ENCODE results near the gene VSIG10. TPM values are rescaled to one million over a fixed set of nuclear protein-coding genes. Genes with fewer than 3 reads are reported as not detected.

The VSIG10 gene
- polyA plus RNA-seq, 1 donor (not counting 4 experiments of a cell fraction or from before 2014, with no cell fraction given), result 11.4 TPM

GRCh38 chr12:118058881-118059280 lies 44.9 kb downstream of the VSIG10 start:
- no peak for DNase-seq (ENCODE audit: low read depth, low spot score)
- dilution Hi-C loops (cut with MboI; ENCODE audit: extremely low pct_ligation_motif_present, low sequenced_read_pairs), result no loop called here
- TF ChIP-seq EZH2 (IDR thresholded peaks at IDR 0.05; ENCODE audit: low read length) (no peak), CTCF (optimal IDR thresholded peaks at IDR 0.05 in 1 of 3, IDR thresholded peaks at IDR 0.05 in 1 of 3, conservative IDR thresholded peaks at IDR 0.05 in 1 of 3; ENCODE audit: extremely low read depth in 1 of 3, insufficient read depth in 2 of 3, low read length in 3 of 3) (no peak)
- no peak for FAIRE-seq
- Histone ChIP-seq H3K79me2 (ENCODE audit: control insufficient read depth, insufficient read depth, low read length) (peaks cover 45% of the 10 kb centered on the region), H4K20me1 (ENCODE audit: control insufficient read depth, extremely low read depth, insufficient read depth, low read length) (no peaks in the 10 kb centered on the region), H3K4me2 (ENCODE audit: control insufficient read depth, extremely low read depth, insufficient read depth, low read depth, low read length) (peak overlapping the region; percentile 79), H3K4me3 (ENCODE audit: control insufficient read depth in 2 of 3, extremely low read depth in 1 of 3, insufficient read depth in 2 of 3, low read depth in 1 of 3, low read length in 3 of 3) (no peak overlapping the region), H2AFZ (ENCODE audit: control insufficient read depth, low read length) (no peak overlapping the region), H3K36me3 (ENCODE audit: control insufficient read depth in 2 of 2, extremely low read depth in 1 of 2, insufficient read depth in 2 of 2, low read length in 2 of 2) (no peaks in the 10 kb centered on the region), H3K9me1 (ENCODE audit: control insufficient read depth, extremely low read depth, insufficient read depth, low read length) (no peaks in the 10 kb centered on the region), H3K9me3 (ENCODE audit: control insufficient read depth, low read depth, low read length) (no peaks in the 10 kb centered on the region), H3K9ac (ENCODE audit: control insufficient read depth, extremely low read depth, insufficient read depth, low read length) (peak overlapping the region; percentile 77), H3K27ac (ENCODE audit: control insufficient read depth, insufficient read depth, low read length) (peak overlapping the region; percentile 78), H3K27me3 (ENCODE audit: control insufficient read depth, extremely low read depth, insufficient read depth, low read length) (no peaks in the 10 kb centered on the region), H3K4me1 (ENCODE audit: control insufficient read depth, extremely low read depth, insufficient read depth, low read length) (peaks cover 19% of the 10 kb centered on the region)

- peaks cover 45% of the 10 kb centered on the region for H3K79me2 ChIP-seq (ENCODE audit: control insufficient read depth, insufficient read depth, low read length)
- H3K4me2 ChIP-seq (ENCODE audit: control insufficient read depth, extremely low read depth, insufficient read depth, low read depth, low read length), result no peak overlapping the region
These were observed 45.6 kb downstream of the VSIG10 start for GRCh38 chr12:118058227-118058626.

More at GRCh38 chr12:118058227-118058626, 45.6 kb downstream of the VSIG10 start:
- H3K27me3 ChIP-seq (ENCODE audit: control insufficient read depth, extremely low read depth, insufficient read depth, low read length), result no peaks in the 10 kb centered on the region
- H3K27ac ChIP-seq (ENCODE audit: control insufficient read depth, insufficient read depth, low read length), result no peak overlapping the region
- no peaks in the 10 kb centered on the region for H4K20me1 ChIP-seq (ENCODE audit: control insufficient read depth, extremely low read depth, insufficient read depth, low read length)
- DNase-seq (ENCODE audit: low read depth, low spot score) (no peak), FAIRE-seq (no peak)
- dilution Hi-C loops (cut with MboI; ENCODE audit: extremely low pct_ligation_motif_present, low sequenced_read_pairs), result no loop called here
- no peaks in the 10 kb centered on the region for H3K9me1 ChIP-seq (ENCODE audit: control insufficient read depth, extremely low read depth, insufficient read depth, low read length)
- no peak for TF ChIP-seq EZH2 (IDR thresholded peaks at IDR 0.05; ENCODE audit: low read length)
- TF ChIP-seq CTCF (optimal IDR thresholded peaks at IDR 0.05 in 1 of 3, IDR thresholded peaks at IDR 0.05 in 1 of 3, conservative IDR thresholded peaks at IDR 0.05 in 1 of 3; ENCODE audit: extremely low read depth in 1 of 3, insufficient read depth in 2 of 3, low read length in 3 of 3), result no peak
- no peak overlapping the region for H3K9ac ChIP-seq (ENCODE audit: control insufficient read depth, extremely low read depth, insufficient read depth, low read length)
- H3K9me3 ChIP-seq (ENCODE audit: control insufficient read depth, low read depth, low read length), result no peaks in the 10 kb centered on the region
- no peak overlapping the region for H2AFZ ChIP-seq (ENCODE audit: control insufficient read depth, low read length)
- H3K4me1 ChIP-seq (ENCODE audit: control insufficient read depth, extremely low read depth, insufficient read depth, low read length), result peaks cover 24% of the 10 kb centered on the region
- H3K4me3 ChIP-seq (ENCODE audit: control insufficient read depth in 2 of 3, extremely low read depth in 1 of 3, insufficient read depth in 2 of 3, low read depth in 1 of 3, low read length in 3 of 3), result no peak overlapping the region
- H3K36me3 ChIP-seq (ENCODE audit: control insufficient read depth in 2 of 2, extremely low read depth in 1 of 2, insufficient read depth in 2 of 2, low read length in 2 of 2), result no peaks in the 10 kb centered on the region
